KOPT-K1 (cell line): ENCODE results near the gene CFAP99.

Experiments used
- H3K27ac ChIP-seq: fragments of 200-600 bp; sonication (generic); 2 replicates; pipeline ENCODE4 v1.5.1; 2016; ENCODE audit warnings: antibody characterized with exemption, mild to moderate bottlenecking, low read depth, low read length; ENCODE audit not compliant: poor library complexity, severe bottlenecking
- H3K36me3 ChIP-seq: fragments of 200-600 bp; sonication (generic); 2 replicates; pipeline ENCODE4 v1.5.1; 2017; ENCODE audit warnings: antibody characterized with exemption, mild to moderate bottlenecking, low read length, moderate library complexity; ENCODE audit not compliant: insufficient read depth
- H3K9me3 ChIP-seq: fragments of 200-600 bp; sonication (generic); 2 replicates; pipeline ENCODE4 v1.5.1; 2017; ENCODE audit warnings: antibody characterized with exemption, low read length, mild to moderate bottlenecking; ENCODE audit not compliant: insufficient read depth, poor library complexity, severe bottlenecking

The CFAP99 gene

DNA sequence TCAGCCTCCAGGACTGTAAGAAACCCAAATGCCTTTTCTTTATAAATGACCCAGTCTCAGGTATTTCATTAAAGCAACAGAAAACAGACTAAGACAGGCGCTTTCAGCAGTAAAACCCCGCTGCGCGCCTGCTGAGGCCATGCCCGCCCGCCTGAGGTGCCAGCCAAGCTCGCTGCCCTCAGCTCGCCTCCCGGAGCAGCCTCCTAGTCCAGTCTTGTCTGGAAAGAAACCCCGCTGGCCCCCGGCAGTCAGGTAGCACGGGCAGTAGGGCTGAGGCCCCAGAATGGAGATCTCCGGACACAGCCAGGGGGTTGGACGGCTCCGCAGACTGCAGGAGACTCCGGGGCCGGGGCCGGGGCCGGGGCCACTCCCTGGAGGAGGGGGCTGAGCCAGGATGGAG, 32.0 kb upstream of the CFAP99 start:
- H3K36me3 ChIP-seq = no peaks in the 10 kb centered on the region
- H3K27ac ChIP-seq = no peak overlapping the region
- H3K9me3 ChIP-seq = no peaks in the 10 kb centered on the region

DNA sequence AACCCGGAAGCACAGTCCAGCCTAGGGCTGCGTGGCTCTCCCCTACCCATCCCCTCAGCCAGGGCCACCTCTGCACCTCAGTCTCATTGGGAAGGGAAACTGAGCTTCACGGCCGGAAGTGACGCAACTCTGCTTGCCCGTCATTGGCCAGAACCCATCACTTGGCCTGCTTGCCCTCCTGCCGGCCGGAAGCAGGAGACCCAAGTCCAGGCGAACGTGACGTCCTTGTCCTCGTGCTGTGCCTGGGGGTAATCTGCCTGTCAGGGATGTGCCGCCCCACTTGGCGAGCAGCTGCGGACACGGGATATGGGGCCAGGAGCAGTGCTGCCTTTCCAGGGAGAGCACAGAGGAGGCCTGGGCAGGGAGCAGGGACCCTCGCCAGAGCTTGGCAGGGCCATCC, 31.5 kb upstream of the CFAP99 start:
- Histone ChIP-seq H3K9me3 (no peaks in the 10 kb centered on the region), H3K27ac (no peak overlapping the region), H3K36me3 (no peaks in the 10 kb centered on the region)

DNA sequence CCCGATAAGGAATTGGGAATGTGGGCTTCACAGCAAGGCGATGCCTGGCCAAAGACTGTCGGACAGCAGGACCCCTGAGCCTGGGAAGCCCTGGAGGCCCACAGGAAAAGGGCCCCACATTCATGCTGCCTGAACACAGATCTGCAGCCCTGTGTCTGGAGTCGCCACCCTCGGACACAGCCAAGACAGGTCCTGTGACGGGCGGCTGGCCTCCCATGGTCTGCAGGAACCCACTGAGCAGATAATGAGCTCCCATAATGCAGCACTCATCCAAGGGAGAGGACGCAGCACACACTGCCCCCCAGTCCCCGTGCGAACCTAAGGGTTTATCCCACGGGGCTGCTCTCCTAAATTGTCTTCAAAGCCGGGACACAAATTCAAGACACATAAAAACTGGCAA, 30.9 kb upstream of the CFAP99 start:
- H3K36me3 ChIP-seq = no peaks in the 10 kb centered on the region
- H3K9me3 ChIP-seq = no peaks in the 10 kb centered on the region
- H3K27ac ChIP-seq = no peak overlapping the region

DNA sequence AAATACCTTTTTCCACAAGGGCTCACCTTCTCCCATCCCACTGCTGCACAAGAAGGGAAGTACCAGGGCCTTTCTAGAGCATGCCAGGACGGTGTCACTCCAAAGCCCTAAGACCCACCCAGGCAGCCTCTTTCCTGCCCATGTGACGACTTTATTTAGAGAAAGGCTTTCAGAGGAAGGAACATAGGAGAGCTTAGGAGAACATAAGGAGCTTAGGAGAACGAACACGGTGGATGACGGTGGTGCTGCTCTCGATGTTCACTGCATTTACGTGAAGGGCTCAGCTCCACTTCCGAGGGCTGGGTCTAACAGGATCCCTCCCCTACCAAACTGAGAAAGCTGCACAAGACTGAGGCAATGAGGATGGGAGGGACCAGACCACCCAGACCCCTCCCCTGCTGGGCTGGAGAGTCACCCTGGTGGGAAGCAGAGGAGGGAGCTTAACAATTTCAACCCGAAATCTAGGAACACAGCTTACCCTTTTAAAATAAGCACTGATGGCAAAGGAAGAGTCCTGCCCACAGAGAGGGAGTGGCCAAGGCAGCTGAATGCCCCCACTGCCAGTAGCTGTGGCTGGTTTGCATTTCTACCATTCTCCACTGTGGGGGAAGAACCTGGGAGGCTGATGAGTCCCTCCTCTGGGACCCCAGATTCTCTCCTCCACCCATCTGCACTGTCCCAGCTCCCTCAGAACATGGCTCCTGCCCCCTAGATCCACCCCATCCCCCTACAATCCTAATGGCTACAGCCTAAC, 30.1 kb upstream of the CFAP99 start:
- H3K27ac ChIP-seq = no peak overlapping the region
- no peaks in the 10 kb centered on the region for H3K9me3 ChIP-seq
- no peaks in the 10 kb centered on the region for H3K36me3 ChIP-seq

DNA sequence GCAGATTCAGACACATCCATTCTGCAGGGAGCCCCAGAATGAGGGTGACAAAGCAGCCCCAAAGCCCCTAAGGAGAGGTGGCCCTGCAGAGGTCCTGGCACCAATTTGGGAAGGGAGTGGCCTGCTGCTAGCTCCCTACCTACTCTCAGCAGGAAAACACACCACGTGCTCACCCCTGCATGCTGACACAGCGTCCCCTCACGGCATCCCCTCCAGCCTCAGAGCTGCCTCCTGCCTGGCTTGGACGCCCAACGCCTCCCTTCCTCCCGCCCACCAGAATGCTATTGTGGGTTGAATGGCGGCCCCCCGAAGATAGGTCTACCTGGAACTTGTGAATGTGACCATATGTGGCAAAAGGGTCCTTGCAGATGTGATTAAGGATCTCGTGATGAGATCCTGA, 29.1 kb upstream of the CFAP99 start:
- Histone ChIP-seq H3K9me3 (no peaks in the 10 kb centered on the region), H3K27ac (no peak overlapping the region), H3K36me3 (no peaks in the 10 kb centered on the region)

DNA sequence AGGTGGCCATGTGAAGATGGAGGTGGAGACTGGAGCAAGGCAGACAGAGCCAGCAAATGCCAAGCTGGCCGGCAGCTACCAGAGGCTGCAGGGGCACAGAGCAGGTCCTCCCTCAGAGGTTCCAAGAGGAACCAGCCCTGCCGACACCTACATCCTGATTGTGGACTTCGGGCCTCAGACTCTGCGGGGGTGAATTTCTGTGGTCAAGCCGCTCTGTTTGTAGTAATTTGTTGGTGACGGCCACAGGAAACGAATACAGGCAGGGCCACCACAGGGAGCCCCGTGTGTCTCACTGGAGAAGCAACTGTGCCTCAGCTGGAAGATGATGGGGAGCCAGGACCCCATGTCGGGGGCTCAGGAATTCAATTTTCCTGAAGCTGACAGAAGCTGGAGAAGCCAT, 28.6 kb upstream of the CFAP99 start:
- H3K36me3 ChIP-seq = no peaks in the 10 kb centered on the region
- no peak overlapping the region for H3K27ac ChIP-seq
- no peaks in the 10 kb centered on the region for H3K9me3 ChIP-seq

DNA sequence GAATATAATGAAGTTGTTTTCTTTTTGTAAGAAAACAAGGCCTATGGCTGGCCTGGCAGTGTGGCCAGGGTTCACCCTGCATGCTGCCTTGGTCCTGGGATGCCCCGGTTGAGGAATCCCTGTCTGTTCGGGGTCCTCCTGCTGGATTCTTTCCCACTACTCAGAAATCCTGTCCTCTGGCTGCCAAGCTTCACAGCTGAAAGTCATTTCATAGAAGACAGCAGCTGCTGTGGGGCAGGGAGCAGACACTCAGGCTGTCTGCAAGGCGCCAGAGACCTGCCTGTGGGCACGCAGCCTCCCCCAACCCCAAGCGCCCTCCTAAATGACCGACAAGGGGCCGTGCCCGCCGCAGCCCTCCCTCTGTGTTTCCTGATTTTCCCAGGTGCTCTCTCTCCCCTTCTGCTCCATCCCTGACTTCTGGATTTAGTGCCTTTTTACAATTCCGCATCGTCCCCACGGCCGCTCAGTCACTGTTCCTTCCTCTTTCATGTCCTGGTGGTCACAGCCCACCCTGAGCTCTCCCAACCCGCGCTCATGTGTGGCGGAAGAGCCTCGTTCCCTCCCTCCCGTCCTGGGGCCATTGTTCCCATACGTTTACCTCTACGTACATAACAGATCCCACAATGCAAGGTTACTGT, 27.9 kb upstream of the CFAP99 start:
- Histone ChIP-seq H3K9me3 (no peaks in the 10 kb centered on the region), H3K36me3 (no peaks in the 10 kb centered on the region), H3K27ac (no peak overlapping the region)

DNA sequence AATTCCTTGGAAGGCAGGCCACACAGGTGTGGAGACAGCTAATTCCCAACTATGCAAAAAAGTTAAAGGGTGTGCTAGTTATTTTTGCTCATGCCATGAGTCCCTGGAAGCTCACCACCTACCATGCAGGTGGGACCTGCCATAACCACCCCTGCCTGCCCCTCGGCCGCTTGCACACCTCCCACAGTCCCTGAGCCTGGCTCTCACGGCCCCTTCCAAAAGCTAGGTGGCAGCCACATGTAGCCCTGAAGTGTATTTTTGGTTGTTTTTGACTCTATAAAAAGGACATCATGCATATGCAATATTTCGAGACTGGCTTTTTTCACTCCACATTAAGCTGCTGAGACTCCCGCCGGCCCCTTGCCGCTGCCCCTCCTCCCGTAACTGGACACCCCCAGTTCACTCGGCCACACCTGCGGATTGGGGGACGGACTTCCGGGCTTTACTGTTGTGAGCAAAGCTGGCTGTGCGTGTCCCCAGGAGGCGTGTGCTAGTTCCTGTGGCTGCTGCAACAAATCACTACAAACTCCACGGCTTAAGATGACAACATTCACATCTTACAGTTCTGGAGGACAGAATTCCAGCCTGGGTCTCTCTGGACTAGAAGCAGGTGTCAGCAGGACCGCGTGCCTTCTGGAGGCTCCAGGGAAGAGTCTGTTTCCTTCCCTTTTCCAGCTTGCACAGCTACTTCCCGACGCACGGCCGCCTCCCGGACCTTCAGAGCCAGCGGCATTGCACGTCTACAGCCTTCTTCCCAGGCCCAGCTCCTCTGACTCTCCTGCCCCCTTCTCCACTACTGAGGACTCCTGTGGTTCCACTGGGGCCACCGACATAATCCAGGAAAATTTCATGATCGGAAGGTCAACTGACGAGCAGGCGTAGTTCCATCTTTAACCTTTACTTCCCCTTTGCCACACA, 25.1 kb upstream of the CFAP99 start:
- Histone ChIP-seq H3K27ac (no peak overlapping the region), H3K9me3 (no peaks in the 10 kb centered on the region), H3K36me3 (no peaks in the 10 kb centered on the region)

DNA sequence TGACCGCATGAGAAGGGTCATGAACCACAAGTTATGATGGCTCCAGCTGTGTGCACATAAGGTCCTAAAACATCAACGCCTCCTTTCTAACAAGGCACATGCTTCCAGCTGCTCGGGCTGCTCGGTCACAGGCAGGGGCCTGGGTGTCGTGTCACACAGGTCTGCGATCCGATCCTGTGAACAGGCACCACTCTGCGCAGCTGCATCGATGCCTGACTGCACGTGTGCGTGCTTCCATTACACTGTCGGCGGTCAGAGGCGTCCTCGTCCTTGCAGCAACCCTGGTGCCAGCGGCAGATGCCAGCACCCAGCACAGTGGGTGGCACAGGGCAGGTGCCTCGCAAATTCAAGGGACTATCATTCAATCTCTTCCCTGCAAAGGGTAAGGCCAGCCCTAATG, 24.2 kb upstream of the CFAP99 start:
- Histone ChIP-seq H3K27ac (no peak overlapping the region), H3K9me3 (no peaks in the 10 kb centered on the region), H3K36me3 (no peaks in the 10 kb centered on the region)

DNA sequence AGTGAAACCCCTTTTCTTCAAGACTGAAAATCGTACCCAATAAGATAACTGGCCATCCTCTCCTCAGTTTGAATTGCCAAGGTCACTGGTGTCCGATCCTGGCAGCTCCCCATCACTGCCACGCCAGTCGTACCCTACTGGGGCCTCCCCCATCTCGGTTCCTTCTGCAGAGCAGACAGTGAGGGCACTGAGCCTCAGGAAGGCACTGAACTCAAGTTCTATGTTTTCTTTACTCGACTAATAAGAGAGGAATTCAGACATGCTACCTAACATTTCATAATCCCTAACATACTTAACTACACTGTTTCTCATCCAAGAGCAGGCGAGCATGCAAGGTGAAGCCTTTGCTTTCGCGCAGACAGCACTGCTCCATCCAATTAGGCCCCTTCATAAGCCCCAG, 23.7 kb upstream of the CFAP99 start:
- Histone ChIP-seq H3K36me3 (no peaks in the 10 kb centered on the region), H3K9me3 (no peaks in the 10 kb centered on the region), H3K27ac (no peak overlapping the region)

DNA sequence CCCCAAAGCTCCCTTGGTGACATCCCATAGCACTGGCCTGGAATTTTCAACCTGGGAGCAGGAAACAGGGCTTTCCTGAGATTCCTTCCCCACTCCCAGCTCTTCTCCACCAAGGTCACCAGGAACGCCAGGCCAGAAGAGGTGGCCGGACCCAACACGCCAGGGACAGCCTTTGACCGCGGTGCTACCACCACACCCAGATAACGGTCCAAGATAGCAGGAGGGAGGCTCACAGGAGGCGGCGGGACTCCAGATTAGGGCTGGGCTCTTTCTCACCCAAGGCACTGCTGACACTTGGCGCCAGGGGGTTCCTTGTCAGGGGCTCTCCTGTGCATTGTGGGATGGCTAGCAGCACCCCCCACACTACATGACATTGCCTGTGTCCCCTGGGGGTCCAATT, 23.2 kb upstream of the CFAP99 start:
- Histone ChIP-seq H3K36me3 (no peaks in the 10 kb centered on the region), H3K27ac (no peak overlapping the region), H3K9me3 (no peaks in the 10 kb centered on the region)

DNA sequence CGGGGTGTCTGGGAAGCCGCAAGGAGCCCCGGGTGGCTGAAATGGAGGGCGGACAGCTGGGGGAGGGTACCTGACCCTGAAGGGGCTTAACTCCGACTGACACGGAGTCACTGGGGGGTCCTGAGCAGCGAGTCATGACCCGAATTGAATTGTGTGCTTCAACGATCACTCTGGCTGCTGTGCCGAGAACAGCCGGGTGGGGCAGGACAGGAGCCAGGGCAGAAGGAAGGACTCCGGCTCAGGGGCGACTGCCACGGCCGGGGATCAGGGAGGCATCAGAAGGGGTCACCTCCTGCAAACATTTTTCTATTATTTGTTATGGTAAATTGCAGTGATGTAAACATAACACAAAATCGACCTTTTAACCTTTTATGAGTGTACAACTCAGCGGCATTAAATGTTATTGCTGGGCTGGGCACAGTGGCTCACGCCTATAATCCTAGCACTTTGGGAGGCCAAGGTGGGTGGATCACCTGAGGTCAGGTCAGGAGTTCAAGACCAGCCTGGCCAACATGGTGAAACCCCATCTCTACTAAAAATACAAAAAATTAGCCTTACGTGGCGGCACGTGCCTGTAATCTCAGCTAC, 21.9 kb upstream of the CFAP99 start:
- no peaks in the 10 kb centered on the region for H3K36me3 ChIP-seq

DNA sequence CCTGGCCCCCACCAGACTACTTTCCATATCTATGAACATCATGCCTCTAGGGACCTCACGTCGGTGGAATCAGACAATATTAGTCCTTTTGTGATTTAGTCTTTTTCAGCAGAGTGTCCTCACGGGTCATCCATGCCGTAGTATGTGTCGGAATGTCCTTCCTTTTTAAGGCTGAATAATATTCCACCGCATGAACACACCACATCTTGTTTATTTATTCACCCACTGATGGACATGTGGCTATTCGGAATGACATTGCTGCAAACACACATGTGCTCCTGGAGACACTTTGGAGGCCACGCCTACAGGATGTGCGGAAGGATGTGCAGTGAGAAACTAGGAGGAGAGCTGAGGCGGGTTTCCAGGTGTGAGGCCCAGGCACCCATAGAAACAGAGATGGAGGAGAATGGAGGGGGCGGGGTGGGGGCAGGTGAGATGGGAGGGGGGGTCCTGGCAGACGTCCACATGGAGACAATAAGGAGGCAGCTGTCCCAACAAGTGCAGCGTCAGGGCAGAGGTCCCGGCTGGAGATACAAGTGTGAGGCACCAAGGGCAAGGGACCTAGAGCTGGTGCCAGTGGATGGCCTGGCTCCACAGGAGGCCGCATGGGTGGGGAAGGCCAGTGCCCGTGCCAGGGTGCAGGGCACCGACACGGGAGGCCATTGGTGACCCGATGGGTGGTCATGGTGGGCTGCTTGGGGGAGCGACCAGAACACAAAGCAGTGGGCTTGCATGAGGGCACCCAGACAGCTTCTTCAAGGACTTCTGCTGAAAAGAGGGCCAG, 21.0 kb upstream of the CFAP99 start:
- no peaks in the 10 kb centered on the region for H3K36me3 ChIP-seq
- H3K9me3 ChIP-seq = no peaks in the 10 kb centered on the region
- H3K27ac ChIP-seq = no peak overlapping the region

More for the DNA sequence above, 21.9 kb upstream of the CFAP99 start:
- Histone ChIP-seq H3K9me3 (no peaks in the 10 kb centered on the region), H3K27ac (no peak overlapping the region)

DNA sequence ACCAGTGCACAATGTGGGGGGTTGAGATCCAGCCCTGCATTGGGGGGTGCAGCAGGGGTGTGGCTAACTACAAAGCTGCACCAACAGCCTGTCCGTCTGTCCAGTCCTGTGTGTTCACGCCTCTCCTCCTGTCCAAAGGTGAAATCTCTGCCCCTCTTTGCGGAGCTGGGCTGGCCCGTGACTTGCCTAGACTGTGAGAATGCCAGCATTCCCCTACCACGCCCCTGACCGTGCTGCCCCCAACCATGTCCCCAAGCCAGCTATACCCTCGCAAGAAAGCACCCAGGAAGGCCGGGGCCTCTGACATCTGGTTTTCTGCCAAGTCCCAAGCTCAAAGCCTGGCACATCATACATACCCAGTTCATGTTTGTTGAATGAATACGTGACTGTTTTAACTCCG, 19.5 kb upstream of the CFAP99 start:
- Histone ChIP-seq H3K27ac (no peak overlapping the region), H3K9me3 (no peaks in the 10 kb centered on the region), H3K36me3 (no peaks in the 10 kb centered on the region)
